SK-N-SH (cell line): Measurements from ENCODE around the gene PPIF. TPM values are rescaled to one million over a fixed set of nuclear protein-coding genes. Genes with fewer than 3 reads are reported as not detected.

Experiments
- CTCF ChIA-PET: fragments of 300-600, 350-600 bp; formaldehyde crosslinking; extraction: SDS; loops from one replicate; lab custom pipeline; 2021; lab: Yijun Ruan, JAX
- POLR2A ChIA-PET: fragments of 350-600 bp; sonication (Branson Sonifier 250); formaldehyde crosslinking; extraction: SDS; loops from one replicate; lab custom pipeline; 2020; ENCODE audit warnings: antibody characterized with exemption, inconsistent platforms; lab: Yijun Ruan, JAX
- DNase-seq: peaks from one replicate; pipeline ENCODE4 v3.0.0; 2012
- H2AFZ ChIP-seq: fragments of 200-600 bp; sonication (generic); 2 replicates; pipeline ENCODE4 v1.8.1; 2016; ENCODE audit warnings: antibody characterized with exemption, mild to moderate bottlenecking, low read depth
- H3F3A ChIP-seq: fragments of 200-600 bp; sonication (generic); replicated peaks from 2 replicates; pipeline ENCODE3; 2016; ENCODE audit warnings: antibody characterized with exemption, mild to moderate bottlenecking; ENCODE audit not compliant: insufficient read depth
- H3K27ac ChIP-seq, 2 experiments: fragments of 200-500 bp in 1 of 2; fragments of 200-600 bp in 1 of 2; sonication (Bioruptor generic) in 1 of 2; sonication (generic), shearing (Covaris generic) in 1 of 2; 2 replicates each; pipeline versions ENCODE4 v1.5.1 to v1.6.1; 2014 to 2016; ENCODE audit warnings: low read depth in 2 of 2, inconsistent platforms in 1 of 2, low read length in 1 of 2, mild to moderate bottlenecking in 1 of 2, mixed read lengths in 1 of 2
- H3K27me3 ChIP-seq: fragments of 200-600 bp; sonication (generic), shearing (Covaris generic); 2 replicates; pipeline ENCODE4 v1.6.1; 2016; ENCODE audit warnings: mixed run types; ENCODE audit not compliant: insufficient read depth
- H3K36me3 ChIP-seq, 2 experiments: fragments of 200-500 bp in 1 of 2; fragments of 200-600 bp in 1 of 2; sonication (Bioruptor generic) in 1 of 2; sonication (generic) in 1 of 2; replicated peaks in 1 of 2; 2 replicates each; pipeline versions ENCODE3 to v1.5.1; 2014 to 2016; ENCODE audit warnings: low read length in 1 of 2, mild to moderate bottlenecking in 1 of 2; ENCODE audit not compliant: insufficient read depth in 2 of 2, control insufficient read depth in 1 of 2
- H3K4me1 ChIP-seq, 2 experiments: fragments of 200-500 bp in 1 of 2; fragments of 200-600 bp in 1 of 2; sonication (Bioruptor generic) in 1 of 2; sonication (generic), shearing (Covaris generic) in 1 of 2; 2 replicates each; pipeline versions ENCODE4 v1.5.1 to v1.6.1; 2014 to 2016; ENCODE audit warnings: low read depth in 1 of 2, low read length in 1 of 2, mixed run types in 1 of 2; ENCODE audit not compliant: insufficient read depth in 2 of 2, control insufficient read depth in 1 of 2
- H3K4me2 ChIP-seq: fragments of 200-600 bp; sonication (generic), shearing (Covaris generic); 2 replicates; pipeline ENCODE4 v1.6.1; 2017; ENCODE audit warnings: mixed run types
- H3K4me3 ChIP-seq, 2 experiments: fragments of 200-500 bp in 1 of 2; fragments of 200-600 bp in 1 of 2; sonication (Bioruptor generic) in 1 of 2; sonication (generic), shearing (Covaris generic) in 1 of 2; 2 replicates each; pipeline versions ENCODE4 v1.5.1 to v1.8.1; 2014 to 2016; ENCODE audit warnings: low read depth in 2 of 2, inconsistent platforms in 1 of 2, low read length in 1 of 2, mild to moderate bottlenecking in 1 of 2, mixed read lengths in 1 of 2, moderate library complexity in 1 of 2
- H3K79me2 ChIP-seq: fragments of 200-600 bp; sonication (generic); 2 replicates; pipeline ENCODE4 v1.8.1; 2017; ENCODE audit warnings: mild to moderate bottlenecking; ENCODE audit not compliant: insufficient read depth
- H3K9ac ChIP-seq: fragments of 200-600 bp; sonication (generic); 2 replicates; pipeline ENCODE4 v1.6.1; 2017; ENCODE audit warnings: mixed run types
- H3K9me2 ChIP-seq: fragments of 200-600 bp; sonication (generic); 2 replicates; pipeline ENCODE4 v1.6.1; 2017; ENCODE audit warnings: mixed run types
- H3K9me3 ChIP-seq: fragments of 200-600 bp; sonication (generic); 2 replicates; pipeline ENCODE4 v1.6.1; 2017; ENCODE audit warnings: mixed run types, mild to moderate bottlenecking, moderate library complexity
- H4K20me1 ChIP-seq: fragments of 200-600 bp; sonication (generic); 2 replicates; pipeline ENCODE4 v1.6.1; 2017; ENCODE audit warnings: mild to moderate bottlenecking, mixed run types; ENCODE audit not compliant: insufficient read depth
- EP300 ChIP-seq, 2 experiments: IDR thresholded peaks; 2 replicates each; pipeline versions ENCODE4 v1.4.0 to v1.6.1; 2012; ENCODE audit warnings: borderline replicate concordance in 1 of 2, low read depth in 1 of 2, low read length in 1 of 2
- GABPA ChIP-seq: IDR thresholded peaks from 2 replicates; pipeline ENCODE4 v1.4.0; 2012; ENCODE audit warnings: low read depth, mild to moderate bottlenecking
- IRF3 ChIP-seq: fragments of 150-350 bp; IDR thresholded peaks from 2 replicates; pipeline ENCODE4 v1.6.1; 2016; ENCODE audit warnings: mild to moderate bottlenecking, low read depth, low read length
- JUND ChIP-seq: IDR thresholded peaks from 2 replicates; pipeline ENCODE4 v1.4.0; 2012
- MXI1 ChIP-seq: IDR thresholded peaks from 2 replicates; pipeline ENCODE4 v1.6.1; 2012; ENCODE audit warnings: mild to moderate bottlenecking, low read depth, low read length, improper control_type of control experiment
- RAD21 ChIP-seq: IDR thresholded peaks from 2 replicates; pipeline ENCODE4 v1.6.1; 2012; ENCODE audit warnings: mild to moderate bottlenecking, low read length
- REST ChIP-seq: IDR thresholded peaks from 2 replicates; pipeline ENCODE4 v1.6.1; 2012; ENCODE audit warnings: mild to moderate bottlenecking, low read depth, low read length, moderate library complexity
- TEAD4 ChIP-seq: IDR thresholded peaks from 2 replicates; pipeline ENCODE4 v1.4.0; 2012; ENCODE audit warnings: mild to moderate bottlenecking, borderline replicate concordance; ENCODE audit not compliant: insufficient read depth
- WGBS: methylation state at CpG from one replicate; pipeline ENCODE4 v1.1.6; 2017; ENCODE audit warnings: low lambda C conversion rate; 5-methylcytosine and 5-hydroxymethylcytosine counted together
- polyA plus RNA-seq, 3 experiments: library from polyadenylated mRNA; depleted of rRNA; stranded (reverse); fragments of >200 nt; gene quantifications; 2 replicates each; pipeline ENCODE4 v1.2.3, GENCODE V29; 2012
- TF ChIP-seq, protein P1 (sequence below): fragments of 150-350 bp; IDR thresholded peaks from 2 replicates; pipeline ENCODE4 v1.6.1; 2017; ENCODE audit warnings: antibody characterized with exemption, low read length, low read depth, borderline replicate concordance
- TF ChIP-seq, protein P2 (sequence below): IDR thresholded peaks from 2 replicates; pipeline ENCODE4 v1.4.0; 2012; ENCODE audit warnings: low read depth, borderline replicate concordance

Gene PPIF
- polyA plus RNA-seq, 1 of the 3 experiments (the other 2 are of a cell fraction) = 85.9 TPM

- CTCF ChIA-PET = interaction anchor here (0.9 to 1.2 kb wide), 2 partner anchors 112 to 1308 kb away, joined by 3 to 4 read pairs; no protein-coding TSS in a partner anchor
- POLR2A ChIA-PET = no interaction called here
These were observed 8.2 kb downstream of the PPIF start for GRCh38 chr10:79355420-79356017.

More at GRCh38 chr10:79355420-79356017, 8.2 kb downstream of the PPIF start:
- Histone ChIP-seq H3K4me3 (no peak overlapping the region), H3F3A (peaks cover 15% of the 10 kb centered on the region), H3K79me2 (peaks cover 16% of the 10 kb centered on the region; the same call in 1 of the 2 replicates), H3K4me2 (no peak overlapping the region), H2AFZ (no peak overlapping the region), H3K9ac (no peak overlapping the region), H3K9me2 (no peaks in the 10 kb centered on the region), H4K20me1 (no peaks in the 10 kb centered on the region), H3K36me3 (peaks cover 39 to 50% of the 10 kb centered on the region in 2 experiments), H3K4me1 (no peaks in the 10 kb centered on the region; a peak in 1 of 4 replicates), H3K27me3 (no peaks in the 10 kb centered on the region), H3K9me3 (no peaks in the 10 kb centered on the region), H3K27ac (no peak overlapping the region)
- TF ChIP-seq GABPA (no peak), MXI1 (no peak), IRF3 (no peak), JUND (no peak), TEAD4 (no peak), REST (no peak), RAD21 (no peak), EP300 (IDR thresholded peaks at IDR 0.05; ENCODE audit: borderline replicate concordance in 1 of 2, low read depth in 1 of 2, low read length in 1 of 2) (no peak)
- TF ChIP-seq, protein P1, sequence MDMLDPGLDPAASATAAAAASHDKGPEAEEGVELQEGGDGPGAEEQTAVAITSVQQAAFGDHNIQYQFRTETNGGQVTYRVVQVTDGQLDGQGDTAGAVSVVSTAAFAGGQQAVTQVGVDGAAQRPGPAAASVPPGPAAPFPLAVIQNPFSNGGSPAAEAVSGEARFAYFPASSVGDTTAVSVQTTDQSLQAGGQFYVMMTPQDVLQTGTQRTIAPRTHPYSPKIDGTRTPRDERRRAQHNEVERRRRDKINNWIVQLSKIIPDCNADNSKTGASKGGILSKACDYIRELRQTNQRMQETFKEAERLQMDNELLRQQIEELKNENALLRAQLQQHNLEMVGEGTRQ = no peak
- TF ChIP-seq, protein P2, sequence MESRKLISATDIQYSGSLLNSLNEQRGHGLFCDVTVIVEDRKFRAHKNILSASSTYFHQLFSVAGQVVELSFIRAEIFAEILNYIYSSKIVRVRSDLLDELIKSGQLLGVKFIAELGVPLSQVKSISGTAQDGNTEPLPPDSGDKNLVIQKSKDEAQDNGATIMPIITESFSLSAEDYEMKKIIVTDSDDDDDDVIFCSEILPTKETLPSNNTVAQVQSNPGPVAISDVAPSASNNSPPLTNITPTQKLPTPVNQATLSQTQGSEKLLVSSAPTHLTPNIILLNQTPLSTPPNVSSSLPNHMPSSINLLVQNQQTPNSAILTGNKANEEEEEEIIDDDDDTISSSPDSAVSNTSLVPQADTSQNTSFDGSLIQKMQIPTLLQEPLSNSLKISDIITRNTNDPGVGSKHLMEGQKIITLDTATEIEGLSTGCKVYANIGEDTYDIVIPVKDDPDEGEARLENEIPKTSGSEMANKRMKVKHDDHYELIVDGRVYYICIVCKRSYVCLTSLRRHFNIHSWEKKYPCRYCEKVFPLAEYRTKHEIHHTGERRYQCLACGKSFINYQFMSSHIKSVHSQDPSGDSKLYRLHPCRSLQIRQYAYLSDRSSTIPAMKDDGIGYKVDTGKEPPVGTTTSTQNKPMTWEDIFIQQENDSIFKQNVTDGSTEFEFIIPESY = no peak
- no peak for DNase-seq
- 90% methylated on average over 6 of the region's 6 CpGs for WGBS
